Pulmonary artery endothelial cell (primary cell): Measurements from ENCODE around the gene RNF4. TPM values are rescaled to one million over a fixed set of nuclear protein-coding genes. Genes with fewer than 3 reads are reported as not detected.
"Not testable (repeated sequence)": the region's sequence is repeated elsewhere in the genome, so short reads cannot be mapped to it uniquely, and the experiment has no call there.

Experiments
- DNase-seq: peaks from one replicate; pipeline ENCODE4 v3.0.0-alpha.2; 2011; ENCODE audit warnings: low read depth, low spot score
- total RNA-seq: library from RNA; depleted of rRNA; stranded (reverse); fragments of >200 nt; gene quantifications from 2 replicates; pipeline ENCODE4 v1.2.3, GENCODE V29; 2014

RNF4 gene
- total RNA-seq, 1 donor from 2014 or later = 50.8 TPM

GRCh38 chr4:2486981-2487380 lies 18.1 kb downstream of the RNF4 start:
- DNase-seq = no peak

GRCh38 chr4:2487632-2488031 lies 18.7 kb downstream of the RNF4 start:
- no peak for DNase-seq

GRCh38 chr4:2489081-2489805 lies 20.3 kb downstream of the RNF4 start:
- DNase-seq = no peak

GRCh38 chr4:2489841-2490552 lies 21.1 kb downstream of the RNF4 start:
- no peak for DNase-seq

GRCh38 chr4:2492970-2493369 lies 24.1 kb downstream of the RNF4 start:
- no peak for DNase-seq

- no peak for DNase-seq
Measured at GRCh38 chr4:2494992-2495391, 26.1 kb downstream of the RNF4 start.

GRCh38 chr4:2497324-2497723 lies 28.4 kb downstream of the RNF4 start:
- DNase-seq = no peak

GRCh38 chr4:2497931-2498330 lies 29.0 kb downstream of the RNF4 start:
- DNase-seq = no peak

DNA sequence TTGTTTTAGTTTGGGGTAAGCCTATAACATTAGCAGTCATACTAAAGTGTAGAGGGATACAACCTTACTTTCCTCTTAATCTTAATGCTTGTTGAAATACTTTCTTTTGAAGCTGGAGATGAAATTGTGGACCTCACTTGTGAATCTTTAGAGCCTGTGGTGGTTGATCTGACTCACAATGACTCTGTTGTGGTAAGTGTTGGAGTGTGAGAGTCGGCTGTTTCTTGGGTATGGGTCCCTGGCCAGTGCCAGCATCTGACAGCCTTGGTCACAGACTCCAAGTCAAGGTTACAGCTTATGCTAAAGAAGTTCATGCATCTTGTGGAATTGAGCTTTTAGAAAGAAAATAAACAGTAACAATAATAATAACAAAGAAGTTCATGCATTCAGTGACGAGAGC lies 31.6 kb downstream of the RNF4 start:
- no peak for DNase-seq

- DNase-seq = no peak
Measured at GRCh38 chr4:2501034-2501594, 32.2 kb downstream of the RNF4 start.

- no peak for DNase-seq
Measured at GRCh38 chr4:2503809-2504208, 34.9 kb downstream of the RNF4 start.

GRCh38 chr4:2507259-2507658 lies 38.4 kb downstream of the RNF4 start:
- DNase-seq = no peak

- DNase-seq = no peak
Measured at GRCh38 chr4:2507855-2508254, 38.9 kb downstream of the RNF4 start.

DNA sequence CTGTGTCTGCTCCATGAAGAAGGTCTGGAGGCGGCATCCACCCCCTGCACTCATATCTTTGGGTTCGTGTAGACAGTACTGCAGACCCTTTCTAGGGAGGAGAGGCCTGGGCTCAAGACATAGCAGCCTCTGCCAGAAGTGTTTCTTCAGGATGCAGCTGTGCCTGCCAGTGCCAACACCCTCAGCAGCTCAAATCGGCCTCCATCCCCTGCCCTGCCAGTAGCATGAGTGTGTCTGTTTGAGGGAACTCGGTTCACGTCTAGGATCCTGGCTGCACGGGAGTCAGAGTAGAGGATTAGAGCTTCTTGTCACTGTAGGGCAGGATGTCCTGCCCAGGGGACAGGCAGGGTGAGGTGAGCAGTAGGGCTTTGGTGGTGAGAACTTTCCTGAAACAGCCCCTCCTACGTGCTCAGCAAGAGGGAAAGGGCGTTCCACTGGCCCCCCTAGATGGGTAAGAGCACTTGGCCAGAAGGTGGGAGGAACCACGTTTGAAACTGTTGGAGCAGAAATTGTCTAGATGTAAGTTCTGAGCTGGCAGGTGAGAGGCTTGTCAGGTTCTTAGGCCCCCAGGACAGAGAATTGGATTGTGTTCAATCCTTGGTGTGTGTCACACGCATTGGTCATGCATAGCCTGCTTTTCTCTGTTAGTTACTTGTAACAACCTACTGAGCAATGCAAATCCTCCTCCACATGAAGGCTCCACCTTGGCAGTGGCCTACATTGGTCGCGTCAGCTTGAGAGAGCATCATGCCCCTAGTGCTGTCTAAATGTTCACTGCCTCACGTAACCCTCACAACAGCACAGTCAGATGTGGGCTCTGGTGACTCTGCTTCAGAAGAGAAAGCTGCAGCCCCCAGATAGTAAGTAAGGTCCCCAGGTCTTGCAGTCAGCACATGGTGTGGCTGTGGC lies 41.7 kb downstream of the RNF4 start:
- DNase-seq = no peak

DNA sequence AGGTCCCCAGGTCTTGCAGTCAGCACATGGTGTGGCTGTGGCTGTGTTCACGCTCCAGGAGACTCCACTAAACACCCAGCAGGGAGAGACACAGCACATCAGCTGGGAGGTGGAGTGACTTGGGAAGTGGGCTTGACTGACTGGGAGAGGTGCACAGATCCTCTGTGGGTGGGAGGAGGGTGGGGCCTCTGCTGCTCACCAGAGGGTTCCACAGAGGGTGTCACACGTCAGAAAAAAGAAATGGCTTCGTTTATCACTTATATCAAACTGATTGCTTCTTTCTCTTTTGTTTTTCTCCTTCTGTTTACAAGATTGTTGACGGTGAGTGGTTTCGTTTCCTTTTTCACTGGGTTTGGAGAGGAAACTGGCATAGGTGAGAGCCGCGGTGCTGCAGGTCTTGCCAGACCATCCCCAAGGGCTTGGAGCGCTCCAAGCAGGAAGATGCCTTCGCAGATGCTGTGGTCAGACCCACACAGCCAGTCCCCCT lies 42.8 kb downstream of the RNF4 start:
- no peak for DNase-seq

DNA sequence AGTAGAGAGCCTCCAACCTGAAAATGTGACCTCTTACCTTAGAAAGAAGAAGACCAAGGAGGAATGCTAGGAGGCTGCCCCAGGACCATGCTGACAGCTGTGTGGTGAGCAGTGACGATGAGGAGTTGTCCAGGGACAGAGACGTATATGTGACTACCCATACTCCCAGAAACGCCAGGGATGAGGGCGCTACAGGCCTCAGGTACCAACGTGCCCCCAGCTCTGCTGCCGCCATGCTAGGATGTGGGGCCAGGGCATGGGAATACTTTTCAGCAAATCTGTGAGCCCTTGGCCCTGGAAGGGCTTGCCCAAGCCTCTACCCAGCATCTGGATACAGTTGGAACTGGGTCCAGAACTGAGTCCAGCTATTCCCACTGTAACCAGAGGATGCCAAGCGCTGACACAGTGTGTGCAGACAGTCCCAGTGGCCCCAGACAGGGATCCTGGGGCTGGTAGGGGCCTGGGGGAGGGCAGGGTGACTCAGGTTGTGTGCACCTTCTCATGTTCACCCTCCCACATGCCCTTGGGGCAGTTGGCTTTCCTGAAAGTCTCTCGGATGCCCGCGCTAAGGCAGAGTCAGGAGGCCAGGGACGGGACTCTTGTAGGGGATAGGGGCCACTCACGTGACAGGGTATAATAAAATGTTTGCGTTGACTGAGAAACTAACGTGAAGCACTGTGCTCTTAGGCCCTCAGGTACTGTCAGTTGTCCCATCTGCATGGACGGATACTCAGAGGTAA lies 43.7 kb downstream of the RNF4 start:
- no peak for DNase-seq

DNA sequence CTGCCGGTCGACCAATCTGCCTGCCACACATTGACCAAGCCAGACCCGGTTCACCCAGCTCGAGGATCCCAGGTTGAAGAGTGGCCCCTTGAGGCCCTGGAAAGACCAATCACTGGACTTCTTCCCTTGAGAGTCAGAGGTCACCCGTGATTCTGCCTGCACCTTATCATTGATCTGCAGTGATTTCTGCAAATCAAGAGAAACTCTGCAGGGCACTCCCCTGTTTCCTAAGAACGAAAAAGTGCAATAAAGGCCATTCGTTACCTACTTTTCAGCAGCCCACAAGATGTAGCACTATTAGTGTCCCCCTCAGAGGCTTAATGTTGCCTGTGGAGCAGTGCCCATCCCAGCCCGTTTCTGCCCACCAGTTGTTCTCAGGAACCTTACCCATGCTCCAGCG lies 45.3 kb downstream of the RNF4 start:
- not testable (repeated sequence) for DNase-seq

- DNase-seq = not testable (repeated sequence)
Measured at GRCh38 chr4:2514944-2515343, 46.0 kb downstream of the RNF4 start.

DNA sequence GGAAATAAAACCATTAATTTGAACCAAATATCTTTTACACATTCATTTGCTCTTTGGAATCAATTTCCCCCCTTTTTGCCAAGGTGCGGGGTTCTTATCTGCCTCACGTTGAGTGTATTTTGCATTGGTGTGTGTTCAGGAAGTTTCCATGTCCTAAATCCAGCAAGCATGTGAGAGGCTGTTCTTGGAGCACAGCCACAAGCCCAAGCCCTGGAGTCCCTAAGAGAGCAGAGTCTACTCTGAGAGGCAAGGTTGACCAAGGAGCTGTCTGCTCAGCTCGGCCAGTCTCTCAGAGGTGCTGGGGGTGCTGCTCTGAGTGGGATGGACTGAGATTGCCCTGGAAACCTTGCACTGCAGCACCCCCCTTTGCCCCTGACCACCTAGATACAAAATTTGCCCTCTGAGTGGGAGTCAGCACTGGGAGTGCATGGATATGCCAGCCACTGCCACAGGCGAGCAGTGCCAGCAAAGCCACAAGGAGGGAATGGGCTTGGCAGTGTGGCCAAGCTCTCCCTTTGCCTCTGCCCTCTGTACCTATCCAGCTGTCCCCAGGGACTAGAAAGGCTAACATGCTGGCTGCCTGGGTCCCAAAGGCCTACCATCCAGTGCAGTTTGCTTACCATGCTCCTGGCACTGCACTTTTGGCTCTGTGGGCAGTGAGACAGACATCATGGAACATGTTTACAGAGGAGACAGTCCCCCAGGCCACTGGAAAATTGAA lies 47.1 kb downstream of the RNF4 start:
- DNase-seq = no peak

GRCh38 chr4:2516635-2517034 lies 47.7 kb downstream of the RNF4 start:
- DNase-seq = no peak
